CD4-positive, alpha-beta T cell treated with Interferon alpha-2 for 1 hour (primary cell): Measurements from ENCODE around the gene TSHZ2.
"Not testable (repeated sequence)": the region's sequence is repeated elsewhere in the genome, so short reads cannot be mapped to it uniquely, and the experiment has no call there.

Source experiments
- DNase-seq, 2 donors: peaks; one replicate each; pipeline ENCODE4 v3.0.0-alpha.2; 2020 to 2022

The TSHZ2 gene

GRCh38 chr20:53492212-53492611 lies 520.1 kb downstream of the TSHZ2 start:
- no peak for DNase-seq

DNA sequence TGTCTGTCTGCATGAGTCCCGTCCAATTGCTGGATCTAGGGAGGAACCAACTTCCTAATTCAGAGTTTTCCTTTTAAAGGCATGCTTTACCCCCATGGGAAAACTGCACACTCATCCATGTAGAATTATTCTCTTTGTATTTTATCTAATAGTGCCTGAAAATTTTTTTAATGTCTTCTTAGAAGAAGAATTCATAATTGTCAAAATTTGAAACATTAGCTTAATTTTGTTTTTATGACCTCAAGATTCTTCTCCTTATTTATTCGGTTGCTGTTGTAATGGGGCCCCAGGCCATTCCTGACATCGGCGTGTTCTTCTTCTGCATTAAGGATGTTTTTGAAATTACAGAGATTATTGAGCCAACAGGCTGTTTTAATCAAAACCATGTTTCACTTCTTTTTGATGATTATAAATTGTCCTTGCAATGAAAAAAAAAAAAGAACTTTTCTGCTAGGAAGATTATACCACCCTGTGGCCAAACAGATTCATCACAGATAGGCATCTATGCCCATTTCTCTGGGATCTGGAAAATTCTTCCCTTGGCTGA lies 521.2 kb downstream of the TSHZ2 start:
- no peak for DNase-seq

DNA sequence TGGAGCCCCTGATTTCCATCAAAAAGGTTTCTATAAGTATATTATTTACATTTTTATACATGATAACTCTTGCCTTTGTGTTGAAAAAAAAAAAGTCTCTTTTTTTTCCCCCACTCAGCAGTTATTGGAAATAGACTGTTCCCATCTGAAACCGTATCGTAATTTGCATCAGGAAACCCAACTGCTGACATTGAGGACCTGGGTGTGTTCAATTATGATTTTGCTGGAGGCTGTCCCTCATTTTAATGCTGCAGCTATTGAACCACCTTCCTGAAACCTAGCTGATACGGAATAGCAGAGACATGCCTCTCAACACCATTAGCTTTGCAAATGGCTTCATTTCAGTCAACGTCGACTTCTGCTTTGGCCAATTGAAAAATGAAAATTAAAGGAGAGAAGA lies 522.6 kb downstream of the TSHZ2 start:
- DNase-seq = no peak

DNA sequence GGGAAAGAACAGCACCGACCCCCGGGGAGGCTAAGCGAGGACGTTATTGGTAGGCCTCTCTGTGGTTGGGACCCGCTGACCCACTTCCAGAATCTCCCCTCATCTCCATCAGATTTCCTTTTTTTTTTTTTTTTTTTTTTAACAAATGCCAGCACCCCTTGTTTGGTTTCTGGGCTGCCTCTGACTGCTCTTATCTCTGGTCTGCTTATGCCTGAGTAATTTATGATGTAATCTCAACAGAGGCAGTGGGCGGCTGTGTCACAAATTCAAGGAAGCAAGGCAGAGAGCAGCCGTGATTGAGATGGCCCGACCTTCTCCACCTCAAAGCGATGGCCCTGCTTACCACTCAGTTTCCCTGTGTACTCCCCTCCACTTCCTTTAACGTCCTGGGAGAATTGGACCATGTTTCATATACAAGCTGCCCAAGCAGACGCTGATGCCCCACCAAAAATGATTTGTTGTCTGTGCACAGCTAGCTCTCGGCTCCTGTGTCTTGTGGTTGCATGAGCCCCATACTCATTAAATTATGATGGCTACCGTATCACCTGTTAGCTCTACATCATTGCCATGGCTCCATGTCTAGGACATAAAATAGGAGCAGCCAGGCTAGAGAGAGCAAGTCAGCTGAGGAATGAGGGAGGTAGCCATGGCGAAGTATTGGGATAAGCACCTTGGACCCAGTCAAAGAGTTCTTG lies 523.4 kb downstream of the TSHZ2 start:
- DNase-seq = no peak

GRCh38 chr20:53497246-53497645 lies 525.1 kb downstream of the TSHZ2 start:
- DNase-seq = no peak

DNA sequence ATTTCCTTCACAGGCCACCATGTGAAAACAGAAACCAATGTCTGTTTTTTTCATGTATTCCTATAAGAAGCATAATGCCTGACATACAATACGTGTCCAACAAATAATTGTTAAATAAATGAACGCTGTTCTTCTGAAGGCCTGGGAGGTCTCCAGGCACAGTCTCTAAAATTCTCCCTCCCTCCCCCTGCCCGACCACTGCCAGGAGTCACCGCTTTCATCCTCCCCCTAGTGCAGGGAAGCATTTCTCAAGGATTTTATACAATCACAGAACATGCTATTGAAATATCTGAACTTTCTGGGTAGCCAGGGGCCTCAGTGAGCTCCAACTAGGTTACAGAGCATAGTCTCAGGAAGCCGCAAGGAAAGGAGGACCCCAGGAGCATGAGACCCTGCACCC lies 526.2 kb downstream of the TSHZ2 start:
- DNase-seq = no peak

- no peak for DNase-seq
Observed at GRCh38 chr20:53500651-53501050, 528.5 kb downstream of the TSHZ2 start.

DNA sequence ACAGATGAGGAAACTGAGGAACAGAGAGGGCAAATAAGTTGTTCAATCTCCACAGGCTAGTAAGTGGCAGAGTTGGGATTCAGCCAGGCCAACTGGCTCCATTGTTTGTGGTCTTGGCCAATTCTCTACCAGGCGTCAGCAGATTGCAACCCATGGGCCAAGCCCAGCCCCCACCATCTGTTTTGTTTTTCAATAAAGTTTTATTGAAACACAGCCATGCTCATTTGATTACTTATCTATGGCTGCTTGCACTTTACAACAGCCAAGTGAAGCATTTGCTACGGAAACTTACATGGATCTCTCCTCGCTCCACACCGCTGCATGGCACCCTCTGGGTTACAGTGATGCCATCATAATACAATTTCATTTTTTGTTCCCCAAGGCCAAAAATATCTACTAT lies 530.7 kb downstream of the TSHZ2 start:
- DNase-seq = no peak

DNA sequence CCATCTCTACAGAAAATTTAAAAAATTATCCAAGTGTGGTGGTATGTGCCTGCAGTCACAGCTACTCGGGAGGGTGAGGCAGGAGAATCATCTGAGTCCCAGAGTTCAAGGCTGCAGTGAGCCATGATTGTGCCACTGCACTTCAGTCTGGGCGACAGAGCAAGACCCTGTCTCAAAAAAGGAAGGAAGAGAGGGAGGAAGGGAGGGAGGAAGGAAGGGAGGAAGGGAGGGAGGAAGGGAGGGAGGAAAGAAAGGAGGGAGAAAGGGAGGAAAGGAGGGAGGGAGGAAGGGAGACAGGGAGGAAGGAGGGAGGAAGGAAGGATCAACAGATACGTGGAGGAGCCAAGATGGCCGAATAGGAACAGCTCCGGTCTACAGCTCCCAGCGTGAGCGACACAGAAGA lies 531.4 kb downstream of the TSHZ2 start:
- no peak for DNase-seq

- DNase-seq = not testable (repeated sequence)
Observed at GRCh38 chr20:53504106-53504505, 531.9 kb downstream of the TSHZ2 start.

DNA sequence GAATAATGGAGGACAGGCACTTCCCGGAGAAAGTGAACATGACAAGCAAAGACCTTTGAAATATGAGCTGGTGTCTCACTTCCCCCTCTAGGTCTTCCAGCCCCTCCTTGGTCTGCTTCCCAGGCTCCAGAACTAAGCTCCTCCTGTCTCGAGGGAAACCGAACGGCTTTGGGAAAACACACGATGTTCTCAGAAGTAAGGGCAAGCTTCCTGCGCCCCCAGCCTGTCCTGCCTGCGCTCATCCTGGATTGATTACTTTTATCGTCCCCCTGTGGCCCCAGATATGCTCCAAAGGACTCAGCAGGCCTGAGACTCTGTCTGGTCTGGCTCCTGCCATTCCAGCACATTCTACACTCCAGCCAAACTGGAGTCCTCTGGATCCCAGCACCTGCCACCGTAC lies 538.1 kb downstream of the TSHZ2 start:
- no peak for DNase-seq

DNA sequence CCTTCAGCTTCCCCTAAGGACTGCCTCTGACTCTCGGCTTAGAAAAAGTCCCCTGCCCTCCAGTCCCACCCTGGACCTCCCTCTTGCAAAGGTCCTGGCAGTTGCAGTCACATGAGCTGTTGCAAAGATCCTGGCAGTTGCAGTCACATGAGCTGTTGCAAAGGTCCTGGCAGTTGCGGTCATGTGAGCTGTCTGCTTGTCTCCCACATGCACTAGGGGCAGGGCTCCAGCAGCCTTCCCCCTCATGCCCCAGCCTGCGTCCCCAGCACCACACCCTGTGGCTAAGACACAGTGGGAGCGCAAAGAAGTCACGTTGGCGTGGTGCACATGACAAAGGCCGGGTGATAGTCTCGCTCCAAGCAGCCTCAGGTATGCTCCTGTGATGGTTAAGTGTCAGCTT lies 538.5 kb downstream of the TSHZ2 start:
- DNase-seq = no peak

DNA sequence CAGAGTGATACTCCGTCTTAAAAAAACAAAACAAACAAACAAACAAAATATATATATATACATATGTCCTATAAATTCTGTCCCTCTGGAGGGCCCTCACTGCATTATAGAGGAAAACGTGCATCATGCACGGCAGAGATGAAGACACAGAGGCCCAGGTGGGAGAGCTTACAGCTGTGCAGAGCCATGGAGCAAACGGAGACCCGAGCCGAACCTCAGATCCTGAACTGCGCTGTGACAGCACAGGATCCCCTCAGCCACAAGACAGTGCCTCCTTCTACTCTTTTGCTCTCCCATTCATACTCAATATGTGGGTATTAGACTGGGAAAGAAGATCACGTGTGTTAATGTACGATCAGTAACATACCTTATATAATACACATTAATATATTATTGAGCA lies 539.9 kb downstream of the TSHZ2 start:
- DNase-seq = no peak

DNA sequence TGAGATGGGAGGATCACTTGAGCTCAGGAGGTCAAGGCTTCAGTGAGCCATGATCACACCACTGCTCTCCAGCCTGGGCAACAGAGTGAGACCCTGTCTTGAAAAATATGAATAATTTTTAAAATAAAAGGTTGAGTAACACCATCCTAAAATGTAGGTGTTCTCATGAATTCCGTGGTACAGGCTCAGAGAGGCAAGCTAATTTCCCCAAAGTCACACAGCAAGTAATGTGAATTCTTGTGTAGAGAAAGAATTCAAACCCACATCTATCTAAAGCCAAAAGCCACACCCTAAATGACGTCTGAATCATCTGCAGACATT lies 541.0 kb downstream of the TSHZ2 start:
- no peak for DNase-seq

- DNase-seq = no peak
Observed at GRCh38 chr20:53513489-53514298, 541.5 kb downstream of the TSHZ2 start.

DNA sequence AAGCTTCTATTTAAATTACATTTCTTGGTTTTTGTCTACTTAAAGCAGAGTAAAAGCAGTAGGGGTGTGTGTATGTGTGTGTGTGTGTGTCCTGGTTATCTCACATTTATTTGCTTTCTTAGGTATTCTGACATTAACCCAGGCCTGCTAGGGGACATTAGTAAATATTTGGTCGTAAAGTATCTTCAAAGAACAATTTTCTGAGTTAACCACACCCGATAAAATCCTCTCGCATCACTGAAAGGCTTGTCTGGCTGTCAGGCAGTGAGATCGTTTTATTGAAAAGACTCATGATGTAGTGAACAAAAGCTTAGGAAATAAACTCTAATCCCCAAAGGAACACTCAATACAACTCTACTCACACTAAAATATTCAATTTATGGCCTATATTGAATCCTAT lies 543.6 kb downstream of the TSHZ2 start:
- no peak for DNase-seq

GRCh38 chr20:53517146-53517545 lies 545.0 kb downstream of the TSHZ2 start:
- DNase-seq = no peak

- DNase-seq = not testable (repeated sequence)
Observed at GRCh38 chr20:53521421-53521820, 549.3 kb downstream of the TSHZ2 start.

DNA sequence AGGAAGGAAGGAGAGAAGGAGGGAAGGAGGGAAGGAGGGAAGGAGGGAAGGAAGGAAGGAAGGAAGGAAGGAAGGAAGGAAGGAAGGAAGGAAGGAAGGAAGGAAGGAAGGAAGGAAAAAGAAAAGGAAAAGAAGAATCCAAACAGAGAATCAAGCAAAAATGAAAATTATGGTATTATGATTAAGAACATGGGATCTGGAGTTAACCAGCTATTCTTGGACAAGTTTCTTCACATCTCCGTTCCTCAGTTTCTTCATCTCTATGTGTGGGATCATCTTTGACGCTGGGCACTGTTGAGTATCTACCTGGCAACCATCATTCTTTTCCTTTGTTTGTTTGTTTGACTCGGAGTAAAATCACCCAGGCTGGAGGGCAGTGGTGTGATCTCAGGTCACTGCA lies 549.9 kb downstream of the TSHZ2 start:
- no peak for DNase-seq

DNA sequence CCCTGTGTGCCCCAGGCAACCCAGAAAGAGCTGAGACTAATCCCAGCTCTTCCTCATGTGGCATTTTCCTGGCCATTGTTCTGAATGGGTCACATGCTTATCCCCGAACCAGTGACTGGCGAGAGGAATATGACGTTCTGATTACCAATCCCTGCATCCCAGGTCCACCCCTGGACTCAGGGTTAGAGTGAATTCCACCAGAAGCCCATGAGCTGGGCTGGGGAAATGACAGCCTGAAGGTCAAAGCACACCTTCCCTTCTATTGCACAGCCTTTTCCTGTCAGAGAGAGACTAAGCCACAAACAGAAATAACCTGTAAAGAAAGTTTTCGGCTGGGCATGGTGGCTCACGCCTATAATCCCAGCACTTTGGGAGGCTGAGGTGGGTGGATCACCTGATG lies 550.5 kb downstream of the TSHZ2 start:
- DNase-seq = no peak

DNA sequence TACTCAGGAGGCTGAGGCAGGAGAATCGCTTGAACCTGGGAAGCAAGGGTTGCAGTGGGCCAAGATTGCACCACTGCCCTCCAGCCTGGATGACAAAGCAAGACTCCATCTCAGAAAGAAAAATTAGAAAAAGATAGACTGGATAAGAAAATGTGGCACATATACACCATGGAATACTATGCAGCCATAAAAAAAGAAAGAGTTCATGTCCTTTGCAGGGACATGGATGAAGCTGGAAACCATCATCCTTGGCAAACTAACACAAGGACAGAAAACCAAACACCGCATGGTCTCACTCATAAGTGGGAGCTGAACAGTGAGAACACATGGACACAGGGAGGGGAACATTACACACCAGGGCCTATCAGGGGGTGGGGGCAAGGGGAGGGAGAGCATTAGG lies 551.5 kb downstream of the TSHZ2 start:
- DNase-seq = not testable (repeated sequence)

- DNase-seq = no peak
Observed at GRCh38 chr20:53524589-53525312, 552.6 kb downstream of the TSHZ2 start.

GRCh38 chr20:53527196-53527595 lies 555.0 kb downstream of the TSHZ2 start:
- DNase-seq = no peak

DNA sequence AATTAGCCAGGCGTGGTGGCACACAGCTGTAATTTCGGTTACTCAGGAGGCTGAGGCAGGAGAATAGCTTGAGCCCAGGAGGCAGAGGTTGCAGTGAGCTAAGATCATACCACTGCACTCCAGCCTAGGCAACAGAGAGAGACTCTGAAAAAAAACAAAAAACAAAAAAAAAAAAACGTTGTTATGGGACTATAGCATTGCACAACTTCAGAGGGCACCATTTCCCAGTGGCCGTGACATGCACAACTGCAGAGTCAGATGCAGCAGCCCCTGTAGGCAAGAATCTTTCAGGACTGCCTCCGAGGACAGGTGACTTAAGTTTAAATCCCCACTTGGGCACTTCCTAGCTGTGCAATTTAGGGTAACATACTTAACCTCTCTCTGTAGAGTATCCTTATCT lies 557.5 kb downstream of the TSHZ2 start:
- DNase-seq = no peak
